Measurements from ENCODE around the gene CLMN. TPM values are rescaled to one million over a fixed set of nuclear protein-coding genes. Genes with fewer than 3 reads are reported as not detected.
A peak's percentile ranks its signal among the peaks of the same experiment; 100 is the strongest.

The CLMN gene
- total and polyA plus RNA-seq, 2 of the 13 experiments (the other 11 are each of a cell fraction or from before 2014, with no cell fraction given) = 15.1 to 16.7 TPM

- POLR2A ChIA-PET = interaction anchor here (1.0 to 1.9 kb wide), 2 partner anchors 14 to 20 kb away, joined by 3 to 4 read pairs; no protein-coding TSS in a partner anchor
- H3K79me2 ChIP-seq (ENCODE audit: insufficient read depth, low read length) = peaks cover 13% of the 10 kb centered on the region
- H3K9me3 ChIP-seq (ENCODE audit: low read length) = no peaks in the 10 kb centered on the region
- H4K20me1 ChIP-seq (ENCODE audit: insufficient read depth, low read length) = no peaks in the 10 kb centered on the region; the same call in 1 of the 2 replicates
- no peak for FAIRE-seq
- no TSS peak for BruUV-seq (replicated peaks)
- no peak overlapping the region for H3K4me3 ChIP-seq (replicated peaks in 1 of 3; ENCODE audit: insufficient read depth in 1 of 3, low read depth in 2 of 3, low read length in 3 of 3)
- peaks cover 73% of the 10 kb centered on the region for H3K4me1 ChIP-seq (ENCODE audit: insufficient read depth, low read length)
- H3K9ac ChIP-seq (ENCODE audit: insufficient read depth, low read depth, low read length) = no peak overlapping the region
- CTCF ChIA-PET (ENCODE audit: low intra/inter-chr PET ratio, low total read pairs) = no interaction called here
- ATAC-seq = peak; percentile 5; the same call in 1 of the 3 replicates
- in situ Hi-C loops (cut with HindIII; ENCODE audit: extremely low pct_ligation_motif_present, low pct_unique_long_range_greater_than_20kb) = no loop called here
- no peak overlapping the region for H2AFZ ChIP-seq (ENCODE audit: low read length)
- WGBS (ENCODE audit: low lambda C conversion rate) = 73% methylated on average over 6 of the region's 6 CpGs
- H3K4me2 ChIP-seq (ENCODE audit: low read depth, low read length) = peak overlapping the region; percentile 6; the same call in 1 of the 2 replicates
- intact Hi-C loops (cut with micrococcal nuclease; ENCODE audit: unreplicated experiment) = loop anchor here (2.0 to 5.0 kb wide), 2 partner anchors 14 to 48 kb away; no protein-coding TSS in a partner anchor
- H3K27me3 ChIP-seq (ENCODE audit: control insufficient read depth in 1 of 2, insufficient read depth in 2 of 2, low read length in 2 of 2) = no peaks in the 10 kb centered on the region; a peak in 1 of 5 replicates
- DNase-seq (ENCODE audit: low spot score) = no peak
- TF ChIP-seq RBM39 (IDR thresholded peaks at IDR 0.05; ENCODE audit: low read depth, low read length, poor library complexity, severe bottlenecking) (peak; percentile 27), GATAD1 (CRISPR knock-in tag; IDR thresholded peaks at IDR 0.05) (no peak)
- no peak overlapping the region for H3K27ac ChIP-seq (ENCODE audit: extremely low read length, insufficient read depth, low read length)
- no peaks in the 10 kb centered on the region for H3K36me3 ChIP-seq (replicated peaks in 1 of 2; ENCODE audit: control insufficient read depth in 1 of 2, insufficient read depth in 2 of 2, low read length in 2 of 2)
Measured at GRCh38 chr14:95315156-95315555, 4.6 kb downstream of the CLMN start.

- Histone ChIP-seq H3K27me3 (ENCODE audit: control insufficient read depth in 1 of 2, insufficient read depth in 2 of 2, low read length in 2 of 2) (no peaks in the 10 kb centered on the region; a peak in 1 of 5 replicates), H3K36me3 (replicated peaks in 1 of 2; ENCODE audit: control insufficient read depth in 1 of 2, insufficient read depth in 2 of 2, low read length in 2 of 2) (no peaks in the 10 kb centered on the region), H3K79me2 (ENCODE audit: insufficient read depth, low read length) (peaks cover 13% of the 10 kb centered on the region), H2AFZ (ENCODE audit: low read length) (no peak overlapping the region), H3K4me2 (ENCODE audit: low read depth, low read length) (no peak overlapping the region), H3K9me3 (ENCODE audit: low read length) (no peaks in the 10 kb centered on the region), H3K4me1 (ENCODE audit: insufficient read depth, low read length) (peaks cover 78% of the 10 kb centered on the region), H3K4me3 (replicated peaks in 1 of 3; ENCODE audit: insufficient read depth in 1 of 3, low read depth in 2 of 3, low read length in 3 of 3) (no peak overlapping the region), H4K20me1 (ENCODE audit: insufficient read depth, low read length) (no peaks in the 10 kb centered on the region; the same call in 1 of the 2 replicates), H3K27ac (ENCODE audit: extremely low read length, insufficient read depth, low read length) (no peak overlapping the region), H3K9ac (ENCODE audit: insufficient read depth, low read depth, low read length) (no peak overlapping the region)
- WGBS (ENCODE audit: low lambda C conversion rate) = 84% methylated on average over 5 of the region's 6 CpGs
- no TSS peak for BruUV-seq (replicated peaks)
- intact Hi-C loops (cut with micrococcal nuclease; ENCODE audit: unreplicated experiment) (loop anchor here (2.0 to 5.0 kb wide), 2 partner anchors 14 to 47 kb away; no protein-coding TSS in a partner anchor), in situ Hi-C loops (cut with HindIII; ENCODE audit: extremely low pct_ligation_motif_present, low pct_unique_long_range_greater_than_20kb) (no loop called here)
- peak; percentile 67; the same call in 1 of the 2 replicates for TF ChIP-seq FOSL2 (CRISPR knock-in tag; IDR thresholded peaks at IDR 0.05)
- TF ChIP-seq HDAC6 (IDR thresholded peaks at IDR 0.05; ENCODE audit: low read depth, low read length) = no peak
- ChIA-PET CTCF (ENCODE audit: low intra/inter-chr PET ratio, low total read pairs) (no interaction called here), POLR2A (interaction anchor here (1.0 to 1.9 kb wide), 2 partner anchors 14 to 19 kb away, joined by 3 to 4 read pairs; no protein-coding TSS in a partner anchor)
- ATAC-seq (no peak; the same call in 2 of the 3 replicates), FAIRE-seq (no peak), DNase-seq (ENCODE audit: low spot score) (no peak)
Measured at GRCh38 chr14:95314609-95315008, 5.1 kb downstream of the CLMN start.

All from HepG2 (cell line).